ES-I3 (cell line): ENCODE measurements around the gene INO80B.
"Not testable (repeated sequence)": the region's sequence is repeated elsewhere in the genome, so short reads cannot be mapped to it uniquely, and the experiment has no call there.

Experiments
- H3K36me3 ChIP-seq: 2 replicates; pipeline ENCODE4 v1.6.1; 2013; ENCODE audit warnings: mild to moderate bottlenecking, low read length, control low read depth, moderate library complexity; ENCODE audit not compliant: insufficient read depth
- H3K4me1 ChIP-seq: 2 replicates; pipeline ENCODE4 v1.6.1; 2013; ENCODE audit warnings: mild to moderate bottlenecking, control low read depth, low read length; ENCODE audit not compliant: insufficient read depth
- H3K9ac ChIP-seq: 2 replicates; pipeline ENCODE4 v1.6.1; 2013; ENCODE audit warnings: low read depth, mild to moderate bottlenecking, low read length, moderate library complexity
- H3K9me3 ChIP-seq: 2 replicates; pipeline ENCODE4 v1.6.1; 2013; ENCODE audit warnings: mild to moderate bottlenecking, low read length, moderate library complexity; ENCODE audit not compliant: control insufficient read depth, insufficient read depth

Gene INO80B

GRCh38 chr2:74472086-74472944, 17.4 kb downstream of the INO80B start, which contains the start of gene MRPL53:
TSS of gene MRPL53 (minus strand) at chr2:74472680. CDS start at chr2:74472660, 20 bp downstream.
- H3K9ac ChIP-seq: peak within 1 kb of the TSS; percentile 78
- no peaks in the 10 kb centered on the region for H3K9me3 ChIP-seq
- H3K4me1 ChIP-seq: no peaks in the 10 kb centered on the region
- H3K36me3 ChIP-seq: no peaks in the 10 kb centered on the region; the same call in 1 of the 2 replicates

GRCh38 chr2:74472945-74473258, 18.0 kb downstream of the INO80B start:
- Histone ChIP-seq H3K9me3 (no peaks in the 10 kb centered on the region), H3K4me1 (no peaks in the 10 kb centered on the region), H3K36me3 (no peaks in the 10 kb centered on the region; the same call in 1 of the 2 replicates), H3K9ac (peak overlapping the region; percentile 78)

GRCh38 chr2:74474481-74474880, 19.6 kb downstream of the INO80B start:
- H3K9ac ChIP-seq: no peak overlapping the region
- H3K4me1 ChIP-seq: no peaks in the 10 kb centered on the region
- no peaks in the 10 kb centered on the region; the same call in none of the 2 replicates for H3K36me3 ChIP-seq
- H3K9me3 ChIP-seq: no peaks in the 10 kb centered on the region

GRCh38 chr2:74474899-74475298, 20.0 kb downstream of the INO80B start:
- no peak overlapping the region for H3K9ac ChIP-seq
- H3K36me3 ChIP-seq: no peaks in the 10 kb centered on the region; the same call in none of the 2 replicates
- H3K9me3 ChIP-seq: no peaks in the 10 kb centered on the region
- H3K4me1 ChIP-seq: no peaks in the 10 kb centered on the region

GRCh38 chr2:74481431-74481830, 26.5 kb downstream of the INO80B start:
- no peaks in the 10 kb centered on the region for H3K4me1 ChIP-seq
- peak overlapping the region; percentile 99 for H3K9ac ChIP-seq
- no peaks in the 10 kb centered on the region for H3K9me3 ChIP-seq
- H3K36me3 ChIP-seq: no peaks in the 10 kb centered on the region; the same call in 1 of the 2 replicates

GRCh38 chr2:74481961-74482800, 27.3 kb downstream of the INO80B start:
- Histone ChIP-seq H3K9me3 (no peaks in the 10 kb centered on the region), H3K9ac (peak overlapping the region; percentile 99), H3K36me3 (no peaks in the 10 kb centered on the region; the same call in 1 of the 2 replicates), H3K4me1 (no peaks in the 10 kb centered on the region)

- Histone ChIP-seq H3K36me3 (no peaks in the 10 kb centered on the region; the same call in 1 of the 2 replicates), H3K9me3 (no peaks in the 10 kb centered on the region), H3K9ac (peak within 1 kb of the TSS; percentile 99), H3K4me1 (no peaks in the 10 kb centered on the region)
These were observed 28.2 kb downstream of the INO80B start, which contains the start of the genes CCDC142 and TTC31 for GRCh38 chr2:74482801-74483674. TSS of gene CCDC142 (minus strand) at chr2:74482998. CDS start at chr2:74482837, 161 bp downstream. TSS of gene TTC31 (plus strand) at chr2:74483081. CDS start at chr2:74483096, 15 bp downstream.

GRCh38 chr2:74483675-74484164, 28.8 kb downstream of the INO80B start:
- H3K9ac ChIP-seq: peak overlapping the region; percentile 99; the same call in 1 of the 2 replicates
- not testable (repeated sequence) for H3K4me1 ChIP-seq, H3K9me3 ChIP-seq, H3K36me3 ChIP-seq

GRCh38 chr2:74486141-74486540, 31.3 kb downstream of the INO80B start:
- Histone ChIP-seq H3K9ac (no peak overlapping the region), H3K36me3 (no peaks in the 10 kb centered on the region), H3K9me3 (no peaks in the 10 kb centered on the region), H3K4me1 (no peaks in the 10 kb centered on the region)

- H3K9me3 ChIP-seq: no peaks in the 10 kb centered on the region
- H3K36me3 ChIP-seq: 0 out of 2 replicates have a peak, but pooled peaks cover 9% of the 10 kb centered on the region
- no peak overlapping the region for H3K9ac ChIP-seq
- H3K4me1 ChIP-seq: no peaks in the 10 kb centered on the region
These were observed 34.0 kb downstream of the INO80B start for GRCh38 chr2:74488643-74489481.

- Histone ChIP-seq H3K9ac (no peak overlapping the region), H3K9me3 (no peaks in the 10 kb centered on the region), H3K36me3 (0 out of 2 replicates have a peak, but pooled peaks cover 9% of the 10 kb centered on the region), H3K4me1 (no peaks in the 10 kb centered on the region)
These were observed 35.0 kb downstream of the INO80B start for GRCh38 chr2:74489906-74490305.

- Histone ChIP-seq H3K4me1 (no peaks in the 10 kb centered on the region), H3K9me3 (no peaks in the 10 kb centered on the region), H3K9ac (no peak overlapping the region), H3K36me3 (0 out of 2 replicates have a peak, but pooled peaks cover 9% of the 10 kb centered on the region)
These were observed 37.0 kb downstream of the INO80B start for GRCh38 chr2:74491648-74492544.
